HUES64 (cell line): Measurements from ENCODE around the gene TPI1.
A peak's percentile ranks its signal among the peaks of the same experiment; 100 is the strongest.

Experiments used
- H3K27ac ChIP-seq: 2 replicates; pipeline ENCODE4 v1.7.0; 2013; ENCODE audit warnings: low read depth, low read length, inconsistent platforms
- H3K27me3 ChIP-seq: 2 replicates; pipeline ENCODE4 v1.6.1; 2013; ENCODE audit warnings: mild to moderate bottlenecking, low read length; ENCODE audit not compliant: insufficient read depth
- H3K36me3 ChIP-seq: 2 replicates; pipeline ENCODE4 v1.6.1; 2013; ENCODE audit warnings: mild to moderate bottlenecking, low read length; ENCODE audit not compliant: insufficient read depth
- H3K4me1 ChIP-seq: 2 replicates; pipeline ENCODE4 v1.6.1; 2013; ENCODE audit warnings: mild to moderate bottlenecking, low read length, moderate library complexity; ENCODE audit not compliant: insufficient read depth
- H3K4me3 ChIP-seq: 2 replicates; pipeline ENCODE4 v1.5.1; 2013; ENCODE audit warnings: mild to moderate bottlenecking, low read length, moderate library complexity
- H3K9ac ChIP-seq: 2 replicates; pipeline ENCODE4 v1.6.1; 2013; ENCODE audit warnings: mild to moderate bottlenecking, low read depth, low read length
- H3K9me3 ChIP-seq: 2 replicates; pipeline ENCODE4 v1.6.1; 2013; ENCODE audit warnings: low read depth, low read length; ENCODE audit not compliant: insufficient read depth
- WGBS: fragments of 150-250, 120-280 bp; methylation state at CpG from one replicate; pipeline ENCODE4 v1.1.7; 2013; ENCODE audit warnings: missing lambda C conversion rate; 5-methylcytosine and 5-hydroxymethylcytosine counted together

Gene TPI1

GRCh38 chr12:6914947-6915788 is 47.8 kb downstream of the TPI1 start:
- Histone ChIP-seq H3K27ac (no peak overlapping the region), H3K9ac (peak overlapping the region; percentile 77), H3K36me3 (peaks cover 35% of the 10 kb centered on the region), H3K4me3 (peak overlapping the region; percentile 92), H3K9me3 (no peaks in the 10 kb centered on the region), H3K4me1 (peaks cover 14% of the 10 kb centered on the region; the same call in 1 of the 2 replicates), H3K27me3 (no peaks in the 10 kb centered on the region)
- 3% methylated on average over 27 of the region's 29 CpGs for WGBS

- H3K9ac ChIP-seq: no peak overlapping the region
- no peak overlapping the region for H3K27ac ChIP-seq
- 79% methylated on average over 14 of the region's 14 CpGs for WGBS
- no peaks in the 10 kb centered on the region for H3K9me3 ChIP-seq
- H3K36me3 ChIP-seq: peaks cover 36% of the 10 kb centered on the region
- H3K4me3 ChIP-seq: peak overlapping the region; percentile 40
- no peaks in the 10 kb centered on the region for H3K27me3 ChIP-seq
- peaks cover 14% of the 10 kb centered on the region; the same call in 1 of the 2 replicates for H3K4me1 ChIP-seq
Measured at GRCh38 chr12:6915789-6916285, 48.5 kb downstream of the TPI1 start.

- WGBS: 88% methylated on average over 11 of the region's 11 CpGs
- H3K4me1 ChIP-seq: peaks cover 14% of the 10 kb centered on the region; the same call in 1 of the 2 replicates
- H3K4me3 ChIP-seq: no peak overlapping the region
- no peak overlapping the region for H3K27ac ChIP-seq
- no peaks in the 10 kb centered on the region for H3K9me3 ChIP-seq
- H3K36me3 ChIP-seq: peaks cover 44% of the 10 kb centered on the region
- H3K9ac ChIP-seq: no peak overlapping the region
- H3K27me3 ChIP-seq: no peaks in the 10 kb centered on the region
Measured at GRCh38 chr12:6916426-6917200, 49.3 kb downstream of the TPI1 start.

GRCh38 chr12:6917491-6918231 is 50.3 kb downstream of the TPI1 start:
- Histone ChIP-seq H3K4me3 (no peak overlapping the region), H3K27me3 (no peaks in the 10 kb centered on the region), H3K9ac (no peak overlapping the region), H3K9me3 (no peaks in the 10 kb centered on the region), H3K27ac (no peak overlapping the region), H3K36me3 (peaks cover 54% of the 10 kb centered on the region), H3K4me1 (peaks cover 14% of the 10 kb centered on the region; the same call in 1 of the 2 replicates)
- 77% methylated on average over 14 of the region's 14 CpGs for WGBS

- H3K9me3 ChIP-seq: no peaks in the 10 kb centered on the region
- H3K9ac ChIP-seq: no peak overlapping the region
- H3K27me3 ChIP-seq: no peaks in the 10 kb centered on the region
- H3K36me3 ChIP-seq: peaks cover 64% of the 10 kb centered on the region
- no peak overlapping the region for H3K27ac ChIP-seq
- WGBS: 80% methylated on average over 7 of the region's 7 CpGs
- H3K4me3 ChIP-seq: no peak overlapping the region
- peaks cover 6% of the 10 kb centered on the region for H3K4me1 ChIP-seq
Measured at GRCh38 chr12:6919588-6919987, 52.3 kb downstream of the TPI1 start.
